ENCODE data around the gene NDST1.

The NDST1 gene

GRCh38 chr5:150550286-150550685 is 42.4 kb downstream of the NDST1 start:
- no peak for DNase-seq

DNA sequence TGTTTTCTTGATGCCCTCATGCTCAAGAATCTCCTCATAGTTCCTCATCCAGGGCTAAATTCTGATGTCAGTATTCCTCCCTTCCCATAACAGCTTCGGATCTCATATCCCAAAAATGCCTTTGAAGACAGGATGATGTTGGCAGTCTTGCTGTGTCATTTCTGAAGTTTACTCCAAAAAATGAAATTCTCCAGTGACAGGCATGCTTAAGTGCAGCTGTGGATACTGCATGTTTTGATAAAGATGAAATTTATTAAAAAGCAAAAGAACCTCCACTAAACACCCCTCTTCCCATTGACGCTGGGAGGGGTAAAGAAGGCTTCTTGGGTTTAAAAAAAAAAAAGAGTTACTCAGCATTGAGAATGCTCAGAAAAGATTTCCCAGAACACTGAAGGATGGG is 43.1 kb downstream of the NDST1 start:
- no peak for DNase-seq

GRCh38 chr5:150553402-150553801 is 45.5 kb downstream of the NDST1 start:
- no peak for DNase-seq

- DNase-seq = no peak
These were observed 46.0 kb downstream of the NDST1 start for GRCh38 chr5:150553911-150554310.

GRCh38 chr5:150554857-150555256 is 46.9 kb downstream of the NDST1 start:
- no peak for DNase-seq

- DNase-seq = no peak
These were observed 48.2 kb downstream of the NDST1 start for GRCh38 chr5:150556106-150556505.

DNA sequence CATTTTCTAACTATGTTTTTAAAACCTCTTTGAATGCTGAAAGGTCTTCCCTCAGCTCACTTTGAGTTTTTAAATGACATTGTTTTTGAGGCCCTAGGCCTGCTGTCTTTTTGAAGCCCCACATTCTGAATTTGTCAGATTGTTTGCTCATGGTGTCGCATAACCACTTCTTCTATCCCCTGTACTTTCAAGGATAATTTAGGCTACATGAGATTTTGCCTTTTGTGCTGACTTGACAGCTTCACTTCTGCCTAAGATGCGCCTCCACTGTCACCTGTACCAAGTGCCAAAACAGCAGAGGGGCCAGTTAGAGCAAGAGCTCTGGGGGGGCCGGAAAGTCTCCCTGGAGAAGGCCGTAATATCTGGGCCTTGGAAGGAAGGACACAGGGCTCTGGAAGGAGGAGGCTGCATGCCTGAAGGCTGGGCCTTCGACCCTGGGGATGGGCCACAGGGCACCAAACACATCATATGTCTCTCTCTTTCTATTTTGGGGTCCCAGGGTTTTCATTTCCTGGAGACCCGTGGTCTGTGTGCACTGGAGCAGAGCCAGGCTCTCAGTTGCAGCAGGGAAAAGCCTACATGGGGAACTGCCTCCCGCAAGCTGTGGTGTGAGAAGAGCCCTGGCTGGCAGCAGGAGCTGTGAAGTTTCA is 49.1 kb downstream of the NDST1 start:
- DNase-seq = no peak

- DNase-seq = no peak
These were observed 49.6 kb downstream of the NDST1 start for GRCh38 chr5:150557509-150557872.

- DNase-seq = no peak
These were observed 50.2 kb downstream of the NDST1 start for GRCh38 chr5:150558088-150558621.

DNA sequence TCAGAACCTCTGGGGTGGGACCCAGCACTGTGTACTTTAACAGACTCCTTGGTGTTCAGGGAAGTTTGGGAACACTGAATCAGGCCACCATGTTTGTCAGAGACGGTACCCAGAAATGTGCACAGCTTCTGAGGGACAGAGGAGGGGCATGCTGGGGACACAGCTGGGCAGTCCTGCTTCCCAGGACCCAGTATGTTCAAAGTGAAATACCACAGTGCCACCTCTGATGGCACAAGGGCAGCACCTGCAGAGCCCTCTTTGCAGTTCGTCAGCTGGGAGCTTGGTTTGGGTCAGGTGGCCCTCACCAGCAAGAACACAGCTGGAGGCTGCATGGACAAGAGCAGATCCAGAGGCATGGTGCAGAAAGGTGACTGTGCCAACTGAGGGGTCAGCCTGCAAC is 51.2 kb downstream of the NDST1 start:
- DNase-seq = no peak

DNA sequence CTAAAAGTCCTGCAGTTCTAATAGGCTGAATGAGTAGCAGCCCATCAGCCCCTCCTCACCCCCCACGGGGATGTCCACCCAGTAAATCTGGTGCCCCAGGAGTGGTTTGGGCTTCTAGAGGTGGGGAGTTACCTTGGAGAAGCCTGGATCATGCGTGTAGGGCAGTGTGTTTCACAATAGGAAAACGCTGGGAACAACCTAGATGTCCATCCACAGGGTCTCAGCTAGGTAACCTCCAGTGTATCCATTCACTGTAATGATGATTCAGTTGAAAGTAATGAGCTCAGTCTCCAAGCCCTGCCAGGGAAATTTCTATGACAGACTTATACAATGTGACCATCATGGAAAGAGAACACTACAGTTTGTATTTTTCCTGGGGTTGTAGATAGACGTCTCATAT is 51.8 kb downstream of the NDST1 start:
- peak; percentile 13 for DNase-seq

DNA sequence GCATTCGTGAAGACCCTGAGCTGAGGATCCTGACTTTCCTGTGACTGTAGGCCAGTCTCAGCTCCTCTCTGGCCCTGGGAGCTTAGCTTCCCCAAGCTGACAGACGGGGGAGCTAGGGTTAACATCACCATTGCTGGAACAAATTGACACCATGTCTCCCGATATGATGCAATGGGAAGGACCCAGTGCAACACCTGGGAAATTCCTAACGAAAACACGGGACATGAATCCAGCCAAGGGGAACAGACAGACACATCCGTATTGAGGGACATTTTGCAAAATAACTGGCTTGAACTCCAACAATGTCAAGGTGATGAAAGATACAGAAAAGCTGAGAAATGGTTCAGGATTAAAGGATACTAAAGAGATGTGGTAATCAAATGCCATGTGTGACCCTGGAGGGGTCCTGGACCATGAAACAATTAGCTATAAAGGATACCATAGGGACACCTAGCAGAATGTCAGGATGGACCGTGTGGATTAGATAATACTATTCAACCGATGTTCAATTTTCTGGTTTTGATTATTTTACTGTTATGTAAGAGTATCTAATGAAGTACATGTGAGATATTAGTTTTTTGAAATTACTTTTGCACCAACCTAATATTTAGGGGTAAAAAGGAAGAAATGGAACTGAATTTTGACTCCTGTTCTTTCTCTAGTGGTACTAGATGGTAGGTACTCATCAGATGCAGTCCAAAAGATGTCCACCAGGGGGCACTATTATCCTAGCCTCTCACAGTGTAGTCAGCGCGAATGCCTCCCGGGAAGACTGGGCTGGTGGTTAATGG is 52.7 kb downstream of the NDST1 start:
- peak; percentile 64 for DNase-seq

GRCh38 chr5:150561192-150561512 is 53.2 kb downstream of the NDST1 start:
- no peak for DNase-seq

- DNase-seq = no peak
These were observed 53.8 kb downstream of the NDST1 start for GRCh38 chr5:150561571-150562275.

- DNase-seq = peak; percentile 41
These were observed 54.9 kb downstream of the NDST1 start for GRCh38 chr5:150562832-150563231.

- DNase-seq = no peak
These were observed 57.9 kb downstream of the NDST1 start for GRCh38 chr5:150565868-150566267.

DNA sequence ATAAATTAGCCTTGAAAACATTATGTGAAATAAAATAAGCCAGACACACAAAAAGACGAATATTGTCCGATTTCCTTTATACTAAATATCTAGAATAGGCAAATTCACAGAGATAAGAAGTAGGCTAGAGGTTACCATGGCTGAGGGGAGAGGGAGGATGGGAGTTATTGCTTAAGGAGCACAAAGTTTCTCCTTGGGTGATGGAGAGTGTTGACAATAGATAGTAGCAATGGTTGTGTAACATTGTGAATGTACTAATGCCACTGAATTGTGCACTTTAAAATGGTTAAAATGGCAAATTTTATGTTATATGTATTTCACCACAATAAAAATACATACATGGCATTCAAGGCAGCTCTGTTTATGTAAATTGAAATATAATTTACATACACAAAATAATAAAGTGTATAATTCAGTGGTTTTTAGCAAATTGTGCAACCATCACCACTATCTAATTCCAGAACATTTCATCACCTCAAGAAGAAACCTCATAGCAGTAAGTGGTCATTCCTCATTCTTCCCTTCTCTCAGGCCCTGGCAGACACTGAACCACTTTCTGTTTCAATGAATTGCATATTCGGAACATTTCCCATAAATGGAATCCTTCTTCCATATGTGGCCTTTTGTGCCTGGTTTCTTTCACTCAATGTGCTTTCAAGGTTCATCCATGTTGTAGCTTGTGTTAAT is 59.2 kb downstream of the NDST1 start:
- DNase-seq = peak; percentile 73

DNA sequence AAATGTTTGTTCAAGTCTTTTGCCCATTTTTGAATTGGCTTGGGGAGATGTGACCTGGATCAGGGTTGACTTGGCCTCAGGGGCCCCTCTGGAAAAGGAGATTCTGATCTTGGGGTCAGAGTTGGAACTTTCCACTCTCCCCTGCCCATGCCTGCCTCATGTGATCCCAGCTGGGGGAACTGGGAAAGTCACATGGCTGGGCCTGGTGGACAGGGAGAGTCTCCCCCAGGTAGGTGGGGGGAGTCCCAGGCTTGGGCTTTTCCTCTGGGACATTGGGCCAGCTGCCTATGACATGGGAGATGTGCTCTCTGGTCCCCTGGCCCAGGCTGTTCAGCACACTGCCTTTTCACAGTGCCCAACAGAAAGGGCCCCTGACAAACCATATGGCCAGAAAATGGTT is 60.7 kb downstream of the NDST1 start:
- DNase-seq = no peak

DNA sequence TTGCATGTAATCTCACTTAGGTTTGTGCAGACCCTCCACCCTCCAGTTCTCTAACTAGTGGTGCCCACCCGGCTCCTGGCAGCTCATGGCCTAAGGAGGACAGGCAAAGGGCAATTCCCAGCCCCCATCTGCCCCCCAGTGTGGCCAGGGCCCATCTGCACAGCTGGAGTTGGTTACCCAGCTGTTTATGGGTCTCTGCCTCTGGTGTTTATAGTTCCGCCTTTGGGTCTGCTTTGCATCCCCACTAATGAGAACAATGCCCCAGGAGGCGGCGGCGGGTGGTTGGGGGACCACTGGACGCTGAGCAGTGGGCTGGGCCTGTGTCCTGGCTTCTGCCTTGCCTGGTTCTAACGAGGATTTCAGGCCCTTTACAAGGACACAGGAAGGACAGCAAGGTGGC is 62.4 kb downstream of the NDST1 start:
- DNase-seq = no peak

DNA sequence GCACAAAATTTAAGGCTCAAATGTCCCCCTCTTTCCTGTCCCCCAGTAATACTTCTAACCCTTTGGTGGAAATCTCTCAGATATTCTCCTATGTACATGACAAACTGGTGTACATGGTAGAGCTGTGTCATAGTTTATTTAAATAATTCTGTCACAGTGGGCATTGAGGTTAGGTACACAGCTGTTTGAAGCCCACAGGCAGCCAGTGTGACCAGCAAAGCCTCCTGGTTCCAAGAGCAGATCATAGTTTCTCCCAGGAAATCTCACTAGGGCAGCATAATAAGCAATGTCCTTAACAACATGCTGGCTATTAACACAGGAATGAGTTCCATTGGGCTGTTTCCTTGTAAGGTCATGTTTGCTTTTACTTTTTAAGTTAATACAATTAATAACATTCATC is 63.9 kb downstream of the NDST1 start:
- no peak for DNase-seq

DNA sequence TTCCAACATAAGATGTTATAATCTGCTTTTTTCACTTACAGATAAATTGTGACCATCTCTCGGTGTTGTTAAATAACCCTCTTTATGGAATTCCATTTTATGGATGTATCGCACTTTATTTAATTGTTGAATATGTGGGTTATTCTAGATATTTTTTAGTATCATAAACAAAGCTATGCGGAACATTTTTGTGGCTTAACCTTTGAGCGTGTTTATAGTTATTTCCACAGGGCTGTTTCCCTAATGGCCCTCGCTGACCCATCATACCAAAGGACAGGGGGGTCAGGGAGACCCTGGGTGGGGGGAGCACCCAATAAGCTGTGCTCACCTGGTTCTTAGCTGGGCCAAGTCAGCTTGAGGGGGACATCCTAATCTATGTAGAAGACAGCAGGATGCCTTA is 65.3 kb downstream of the NDST1 start:
- no peak for DNase-seq

- no peak for DNase-seq
These were observed 66.2 kb downstream of the NDST1 start for GRCh38 chr5:150573867-150574817.

Measured in HCEC 1CT (cell line).